GM23248 (cell line): ENCODE data around the gene HCN2.

Source experiments
- EZH2 ChIP-seq: fragments of 200-600 bp; sonication (generic); IDR thresholded peaks from 2 replicates; pipeline ENCODE4 v1.6.1; 2018; ENCODE audit warnings: antibody characterized with exemption, mild to moderate bottlenecking; ENCODE audit not compliant: insufficient read depth, poor library complexity, severe bottlenecking
- EZH2phosphoT487 ChIP-seq: fragments of 200-600 bp; sonication (generic); IDR thresholded peaks from 2 replicates; pipeline ENCODE4 v1.6.1; 2018; ENCODE audit warnings: antibody characterized with exemption, moderate library complexity, mild to moderate bottlenecking, low read depth; ENCODE audit not compliant: insufficient read depth

GRCh38 chr19:570937-571565 lies 18.6 kb upstream of the HCN2 start:
- TF ChIP-seq EZH2phosphoT487 (no peak), EZH2 (no peak)
